Astrocyte of the spinal cord (primary cell): ENCODE results near the gene LYSMD2.

Source experiments
- DNase-seq: peaks from one replicate; pipeline ENCODE4 v3.0.0; 2011; ENCODE audit warnings: low read depth, low spot score
- H3K4me3 ChIP-seq: 2 replicates; pipeline ENCODE4 v1.5.1; 2011; ENCODE audit warnings: low read depth, mild to moderate bottlenecking, low read length, moderate library complexity
- CTCF ChIP-seq: IDR thresholded peaks from 2 replicates; pipeline ENCODE4 v1.5.1; 2012; ENCODE audit warnings: low read depth, mild to moderate bottlenecking, low read length, inconsistent platforms
- in situ Hi-C: cut with HindIII; loops from 2 replicates; pipeline ENCODE4 v1.10.0; 2017; ENCODE audit warnings: low sequenced_read_pairs

LYSMD2 gene

GRCh38 chr15:51708013-51708412, 29.4 kb downstream of the LYSMD2 start:
- no peak for TF ChIP-seq CTCF
- no peak overlapping the region for H3K4me3 ChIP-seq
- in situ Hi-C loops = no loop called here
- no peak for DNase-seq

GRCh38 chr15:51706926-51707608, 30.4 kb downstream of the LYSMD2 start:
- in situ Hi-C loops = no loop called here
- no peak for DNase-seq
- TF ChIP-seq CTCF = no peak
- no peak overlapping the region for H3K4me3 ChIP-seq

- TF ChIP-seq CTCF = no peak
- no peak for DNase-seq
- in situ Hi-C loops = no loop called here
- no peak overlapping the region for H3K4me3 ChIP-seq
These were observed 31.2 kb downstream of the LYSMD2 start for GRCh38 chr15:51706291-51706690.

- DNase-seq = no peak
- in situ Hi-C loops = no loop called here
- no peak for TF ChIP-seq CTCF
- no peak overlapping the region for H3K4me3 ChIP-seq
These were observed 34.7 kb downstream of the LYSMD2 start for GRCh38 chr15:51702710-51703109.

- in situ Hi-C loops = no loop called here
- no peak for TF ChIP-seq CTCF
- DNase-seq = no peak
- no peak overlapping the region for H3K4me3 ChIP-seq
These were observed 38.1 kb downstream of the LYSMD2 start for GRCh38 chr15:51699373-51699772.

- H3K4me3 ChIP-seq = no peak overlapping the region
- in situ Hi-C loops = no loop called here
- DNase-seq = no peak
- TF ChIP-seq CTCF = no peak
These were observed 40.3 kb downstream of the LYSMD2 start for GRCh38 chr15:51697163-51697562.
